GM23338 (cell line): ENCODE data around the gene ZNF491. TPM values are rescaled to one million over a fixed set of nuclear protein-coding genes. Genes with fewer than 3 reads are reported as not detected.

Experiments used
- CREB1 ChIP-seq: fragments of 250-450 bp; sonication (Bioruptor Pico); IDR thresholded peaks from 2 replicates; pipeline ENCODE4 v1.5.0; 2020; ENCODE audit warnings: low read depth, mild to moderate bottlenecking, moderate library complexity
- CTCF ChIP-seq, 2 experiments: fragments of 200-600 bp in 1 of 2; sonication (generic) in 1 of 2; conservative IDR thresholded peaks; 2 replicates each; pipeline versions ENCODE4 v1.5.1 to v1.6.1; 2016 to 2017; ENCODE audit warnings: antibody characterized with exemption in 2 of 2, low read depth in 2 of 2, mild to moderate bottlenecking in 2 of 2, moderate library complexity in 1 of 2
- EZH2 ChIP-seq: fragments of 200-600 bp; sonication (generic); IDR thresholded peaks from one replicate; pipeline ENCODE4 v1.8.0; 2017; ENCODE audit warnings: antibody characterized with exemption, mild to moderate bottlenecking, low read depth; ENCODE audit not compliant: unreplicated experiment
- EZH2phosphoT487 ChIP-seq: fragments of 200-600 bp; sonication (generic); IDR thresholded peaks from one replicate; pipeline ENCODE4 v1.8.1; 2018; ENCODE audit warnings: antibody characterized with exemption; ENCODE audit not compliant: unreplicated experiment
- JUNB ChIP-seq: IDR thresholded peaks from one replicate; pipeline ENCODE4 v1.6.1; 2016; ENCODE audit warnings: antibody characterized with exemption; ENCODE audit not compliant: unreplicated experiment
- NANOG ChIP-seq: IDR thresholded peaks from 2 replicates; pipeline ENCODE4 v1.6.1; 2016; ENCODE audit warnings: antibody characterized with exemption, borderline replicate concordance
- STAT1 ChIP-seq: IDR thresholded peaks from one replicate; pipeline ENCODE4 v1.6.1; 2016; ENCODE audit warnings: antibody characterized with exemption; ENCODE audit not compliant: unreplicated experiment
- ZNF114 ChIP-seq: fragments of 250-450 bp; sonication (Bioruptor Pico); IDR thresholded peaks from 2 replicates; pipeline ENCODE4 v1.5.0; 2020; ENCODE audit warnings: mild to moderate bottlenecking, moderate library complexity
- ZNF331 ChIP-seq: fragments of 250-450 bp; sonication (Bioruptor Pico); IDR thresholded peaks from 2 replicates; pipeline ENCODE4 v1.5.0; 2020; ENCODE audit warnings: low read depth, mild to moderate bottlenecking, moderate library complexity
- ZNF462 ChIP-seq: fragments of 250-450 bp; sonication (Bioruptor Pico); IDR thresholded peaks from 2 replicates; pipeline ENCODE4 v1.5.0; 2020; ENCODE audit warnings: mild to moderate bottlenecking, moderate library complexity
- polyA plus RNA-seq: library from polyadenylated mRNA; unstranded; fragments of >200 nt; fragmentation: Nextera tagmentation; extraction: Ambion mirVana; gene quantifications from 2 replicates; pipeline ENCODE4 v1.2.1, GENCODE V29; 2016
- total RNA-seq: library from RNA; depleted of rRNA; stranded (reverse); fragments of >200 nt; shearing (Covaris generic); gene quantifications from 2 replicates; pipeline ENCODE4 v1.2.3, GENCODE V29; 2014

Gene ZNF491
- total and polyA plus RNA-seq, 2 experiments from 2014 or later = 0.32 to 1.3 TPM

- no peak for TF ChIP-seq ZNF462 (CRISPR knock-in tag)
- TF ChIP-seq CREB1 (CRISPR knock-in tag) = no peak
- no peak for TF ChIP-seq STAT1
- no peak for TF ChIP-seq EZH2phosphoT487
- TF ChIP-seq NANOG = no peak
- TF ChIP-seq JUNB = no peak
- TF ChIP-seq EZH2 = no peak
- no peak for TF ChIP-seq CTCF (conservative IDR thresholded peaks at IDR 0.05; ENCODE audit: low read depth in 2 of 2)
- no peak for TF ChIP-seq ZNF331 (CRISPR knock-in tag)
- TF ChIP-seq ZNF114 (CRISPR knock-in tag) = no peak
Measured at GRCh38 chr19:11832253-11832912, 34.1 kb downstream of the ZNF491 start (continued).
